Gastrocnemius medialis (tissue), 4 donors: ENCODE measurements around the gene PTPN20.
"Not testable (repeated sequence)": the region's sequence is repeated elsewhere in the genome, so short reads cannot be mapped to it uniquely, and the experiment has no call there.

Experiments
- CTCF ChIP-seq, 5 experiments: fragments of 450-650 bp in 3 of 5; fragments of 200-600 bp in 2 of 5; sonication (generic) in 2 of 5; IDR thresholded peaks in 4 of 5; conservative IDR thresholded peaks in 1 of 5; 1 replicate in 4 of 5; 2 replicates in 1 of 5; pipeline ENCODE4 v1.5.1; 2016 to 2019; ENCODE audit warnings: antibody characterized with exemption in 5 of 5, mild to moderate bottlenecking in 3 of 5, moderate library complexity in 3 of 5
- POLR2A ChIP-seq, 2 donors: fragments of 450-650 bp; IDR thresholded peaks; one replicate each; pipeline ENCODE4 v1.6.1; 2017; ENCODE audit warnings: antibody characterized with exemption in 2 of 2, mild to moderate bottlenecking in 2 of 2, moderate library complexity in 2 of 2

- TF ChIP-seq POLR2A (IDR thresholded peaks at IDR 0.05); CTCF (IDR thresholded peaks at IDR 0.05 in 4 of 5, conservative IDR thresholded peaks at IDR 0.05 in 1 of 5): not testable (repeated sequence)
Observed at GRCh38 chr10:46941091-46941490, 29.9 kb downstream of the PTPN20 start.
